ENCODE measurements around the gene TNK2. TPM values are rescaled to one million over a fixed set of nuclear protein-coding genes. Genes with fewer than 3 reads are reported as not detected.

Gene TNK2
- polyA plus RNA-seq, 2 of the 4 experiments (the other 2 are of a cell fraction), result 2.2 to 12.5 TPM

GRCh38 chr3:195868336-195868865 lies 40.0 kb downstream of the TNK2 start (continued):
- no peak for TF ChIP-seq CHD2 (IDR thresholded peaks at IDR 0.05; ENCODE audit: low read length, partially characterized antibody)
- TF ChIP-seq CTCF (IDR thresholded peaks at IDR 0.05), result no peak

- H3K9me3 ChIP-seq, result no peaks in the 10 kb centered on the region
- FAIRE-seq, result no peak
- WGBS (ENCODE audit: missing lambda C conversion rate), result 100% methylated on average over 2 of the region's 40 CpGs
- ATAC-seq, result no peak
- no peak for TF ChIP-seq NFE2L2 (conservative IDR thresholded peaks at IDR 0.05; ENCODE audit: low read length)
- TF ChIP-seq RNF2 (IDR thresholded peaks at IDR 0.05; ENCODE audit: borderline replicate concordance, low read depth), result no peak
- TF ChIP-seq RFX5 (IDR thresholded peaks at IDR 0.05), result no peak
- TF ChIP-seq JUN (IDR thresholded peaks at IDR 0.05), result no peak
- TF ChIP-seq REST (IDR thresholded peaks at IDR 0.05), result no peak
- no peak for TF ChIP-seq FOSB (CRISPR knock-in tag; IDR thresholded peaks at IDR 0.05)
- TF ChIP-seq NR3C1 (IDR thresholded peaks at IDR 0.05), result no peak
- TF ChIP-seq CTCF (IDR thresholded peaks at IDR 0.05), result no peak
- TF ChIP-seq CHD4 (IDR thresholded peaks at IDR 0.05; ENCODE audit: borderline replicate concordance), result no peak
- TF ChIP-seq JUNB (IDR thresholded peaks at IDR 0.05), result no peak
- TF ChIP-seq ELK1 (IDR thresholded peaks at IDR 0.05; ENCODE audit: low read depth, low read length), result no peak
- no peak for TF ChIP-seq KDM5A (IDR thresholded peaks at IDR 0.05)
- TF ChIP-seq GATA3 (IDR thresholded peaks at IDR 0.05; ENCODE audit: borderline replicate concordance), result no peak
- TF ChIP-seq EHMT2 (IDR thresholded peaks at IDR 0.05; ENCODE audit: low read depth), result no peak
- TF ChIP-seq MAZ (IDR thresholded peaks at IDR 0.05; ENCODE audit: borderline replicate concordance, low read depth, low read length), result no peak
- no peak for TF ChIP-seq CBX8 (IDR thresholded peaks at IDR 0.05)
- H3K4me1 ChIP-seq, result peaks cover 14% of the 10 kb centered on the region; the same call in 2 of the 3 replicates
- ChIA-PET CTCF (interaction anchor here (1.2 to 3.2 kb wide), 3 partner anchors 8 to 46 kb away, joined by 4 to 12 read pairs (median 6); no protein-coding TSS in a partner anchor), POLR2A (no interaction called here)
- no peak overlapping the region for H3K4me3 ChIP-seq
- no peak overlapping the region for H3K4me2 ChIP-seq
- no peak overlapping the region for H3K27ac ChIP-seq
- DNase-seq (ENCODE audit: low read depth in 1 of 2, low spot score in 1 of 2), result no peak
These were observed 40.6 kb downstream of the TNK2 start for GRCh38 chr3:195867631-195868335.
